ENCODE results near the gene SPEM1.
A peak's percentile ranks its signal among the peaks of the same experiment; 100 is the strongest.

The SPEM1 gene

DNA sequence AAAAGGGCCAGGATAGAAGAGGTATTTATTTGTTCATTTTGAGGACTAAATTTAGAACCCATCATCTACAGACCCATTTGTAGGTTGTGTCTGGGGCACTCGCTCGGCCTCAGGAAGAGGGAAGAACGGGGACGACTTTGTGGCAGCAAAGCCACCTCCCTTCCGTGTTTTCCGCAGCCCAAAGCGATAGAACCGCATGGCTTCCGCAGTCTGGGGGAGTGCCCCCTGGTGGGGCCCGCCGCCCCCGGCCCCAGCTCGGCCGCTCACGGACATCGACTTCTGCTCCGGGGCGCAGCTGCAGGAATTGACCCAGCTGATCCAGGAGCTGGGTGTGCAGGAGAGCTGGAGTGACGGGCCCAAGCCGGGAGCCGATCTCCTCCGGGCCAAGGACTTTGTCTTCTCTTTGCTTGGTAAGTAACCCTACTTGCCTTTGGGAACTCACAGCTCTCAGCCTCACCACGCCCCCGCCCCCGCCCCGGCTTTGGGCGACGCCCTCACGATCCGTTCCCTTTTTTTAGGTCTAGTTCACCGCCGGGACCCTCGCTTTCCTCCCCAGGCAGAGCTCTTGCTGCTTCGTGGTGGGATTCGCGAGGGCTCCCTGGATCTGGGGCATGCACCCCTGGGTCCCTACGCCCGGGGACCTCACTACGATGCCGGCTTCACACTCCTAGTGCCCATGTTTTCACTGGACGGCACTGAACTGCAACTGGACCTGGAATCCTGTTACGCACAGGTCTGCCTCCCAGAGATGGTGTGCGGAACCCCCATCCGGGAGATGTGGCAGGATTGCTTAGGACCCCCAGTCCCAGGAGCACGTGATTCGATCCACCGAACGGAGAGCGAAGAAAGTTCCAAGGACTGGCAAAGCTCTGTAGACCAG lies 15.8 kb downstream of the SPEM1 start:
- Histone ChIP-seq H3K27me3 (ENCODE audit: control insufficient read depth in 3 of 3, insufficient read depth in 3 of 3, low read depth in 1 of 3, low read length in 3 of 3) (peaks cover 29 to 45% (median 38%) of the 10 kb centered on the region in 3 experiments), H3K9ac (ENCODE audit: low read depth, low read length, poor library complexity) (no peak overlapping the region), H2BK120ac (ENCODE audit: low read depth, low read length) (no peak overlapping the region), H3K4me2 (ENCODE audit: insufficient read depth, low read length, poor library complexity, severe bottlenecking) (peak overlapping the region; percentile 95), H4K8ac (ENCODE audit: low read depth, low read length) (no peak overlapping the region), H2AK5ac (ENCODE audit: low read depth, low read length) (peak overlapping the region; percentile 14), H2BK12ac (ENCODE audit: low read length) (no peak overlapping the region), H2BK15ac (ENCODE audit: low read length) (peak overlapping the region; percentile 5), H3K4ac (ENCODE audit: low read length) (no peak overlapping the region), H2BK5ac (ENCODE audit: low read length) (no peak overlapping the region), H2AFZ (ENCODE audit: low read length) (peak overlapping the region; percentile 96), H4K91ac (ENCODE audit: low read depth, low read length, poor library complexity) (no peak overlapping the region), H3K9me3 (replicated peaks in 1 of 2; ENCODE audit: control insufficient read depth in 2 of 2, insufficient read depth in 1 of 2, low read depth in 1 of 2, low read length in 2 of 2) (peaks cover 0 to 4% of the 10 kb centered on the region in 2 donors), H3K36me3 (replicated peaks in 1 of 2; ENCODE audit: control insufficient read depth in 2 of 2, insufficient read depth in 2 of 2, low read length in 2 of 2) (no peaks in the 10 kb centered on the region), H3K4me1 (ENCODE audit: control insufficient read depth in 2 of 2, insufficient read depth in 1 of 2, low read depth in 1 of 2, low read length in 2 of 2) (peaks cover 23 to 24% of the 10 kb centered on the region in 2 donors), H3K14ac (ENCODE audit: low read length) (peak overlapping the region; percentile 3), H3K23ac (ENCODE audit: low read depth, low read length, poor library complexity) (no peak overlapping the region), H3K27ac (replicated peaks; ENCODE audit: low read length) (no peak overlapping the region), H3K79me1 (ENCODE audit: low read depth, low read length) (no peaks in the 10 kb centered on the region), H3K4me3 (ENCODE audit: low read length in 2 of 2) (peak overlapping the region; percentile 45 to 59), H3K18ac (ENCODE audit: low read length) (peak overlapping the region; percentile 38)
- DNase-seq (ENCODE audit: low spot score), result peak; percentile 31
- no CpG with 5 or more reads among the region's 49 CpGs for WGBS, 2 donors (ENCODE audit: extremely low coverage in 2 of 2, insufficient read length in 2 of 2, insufficient replicate concordance in 1 of 2)

DNA sequence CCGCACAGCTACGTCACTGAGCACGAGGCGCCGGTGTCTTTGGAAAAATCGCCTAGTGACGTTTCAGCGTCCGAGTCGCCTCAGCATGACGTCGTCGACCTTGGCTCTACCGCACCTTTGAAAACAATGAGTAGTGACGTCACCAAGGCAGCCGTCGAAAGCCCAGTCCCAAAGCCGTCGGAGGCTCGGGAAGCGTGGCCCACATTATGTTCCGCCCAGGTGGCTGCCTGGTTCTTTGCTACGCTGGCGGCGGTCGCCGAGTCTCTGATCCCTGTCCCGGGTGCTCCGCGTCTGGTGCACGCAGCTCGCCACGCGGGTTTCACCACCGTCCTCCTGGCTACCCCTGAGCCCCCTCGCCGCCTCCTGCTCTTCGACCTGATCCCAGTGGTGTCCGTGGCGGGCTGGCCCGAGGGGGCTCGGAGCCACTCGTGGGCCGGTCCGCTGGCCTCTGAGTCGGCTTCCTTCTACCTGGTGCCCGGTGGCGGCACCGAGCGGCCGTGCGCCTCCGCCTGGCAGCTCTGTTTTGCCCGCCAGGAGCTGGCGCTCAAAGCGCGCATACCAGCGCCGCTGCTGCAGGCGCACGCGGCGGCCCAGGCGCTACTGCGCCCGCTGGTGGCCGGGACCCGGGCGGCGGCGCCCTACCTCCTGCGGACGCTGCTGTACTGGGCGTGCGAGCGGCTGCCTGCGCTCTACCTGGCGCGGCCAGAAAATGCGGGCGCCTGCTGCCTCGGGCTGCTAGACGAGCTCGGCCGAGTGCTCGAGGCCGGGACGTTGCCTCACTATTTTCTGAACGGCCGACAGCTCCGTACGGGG lies 16.6 kb downstream of the SPEM1 start:
- no CpG with 5 or more reads among the region's 92 CpGs for WGBS, 2 donors (ENCODE audit: extremely low coverage in 2 of 2, insufficient read length in 2 of 2, insufficient replicate concordance in 1 of 2)
- Histone ChIP-seq H3K27ac (replicated peaks; ENCODE audit: low read length) (no peak overlapping the region), H3K23ac (ENCODE audit: low read depth, low read length, poor library complexity) (peak overlapping the region; percentile 27), H3K36me3 (replicated peaks in 1 of 2; ENCODE audit: control insufficient read depth in 2 of 2, insufficient read depth in 2 of 2, low read length in 2 of 2) (no peaks in the 10 kb centered on the region), H2BK120ac (ENCODE audit: low read depth, low read length) (no peak overlapping the region), H3K4me2 (ENCODE audit: insufficient read depth, low read length, poor library complexity, severe bottlenecking) (peak overlapping the region; percentile 93), H3K9ac (ENCODE audit: low read depth, low read length, poor library complexity) (peak overlapping the region; percentile 80), H3K4me3 (ENCODE audit: low read length in 2 of 2) (peak overlapping the region; percentile 45 to 72), H4K8ac (ENCODE audit: low read depth, low read length) (no peak overlapping the region), H2AFZ (ENCODE audit: low read length) (peak overlapping the region; percentile 96), H3K9me3 (replicated peaks in 1 of 2; ENCODE audit: control insufficient read depth in 2 of 2, insufficient read depth in 1 of 2, low read depth in 1 of 2, low read length in 2 of 2) (peaks cover 0 to 4% of the 10 kb centered on the region in 2 donors), H2AK5ac (ENCODE audit: low read depth, low read length) (peak overlapping the region; percentile 70), H4K91ac (ENCODE audit: low read depth, low read length, poor library complexity) (no peak overlapping the region), H2BK12ac (ENCODE audit: low read length) (no peak overlapping the region), H3K18ac (ENCODE audit: low read length) (peak overlapping the region; percentile 94), H3K27me3 (ENCODE audit: control insufficient read depth in 3 of 3, insufficient read depth in 3 of 3, low read depth in 1 of 3, low read length in 3 of 3) (peaks cover 29 to 45% (median 38%) of the 10 kb centered on the region in 3 experiments), H3K4me1 (ENCODE audit: control insufficient read depth in 2 of 2, insufficient read depth in 1 of 2, low read depth in 1 of 2, low read length in 2 of 2) (peaks cover 25 to 29% of the 10 kb centered on the region in 2 donors), H2BK5ac (ENCODE audit: low read length) (no peak overlapping the region), H3K4ac (ENCODE audit: low read length) (no peak overlapping the region), H3K14ac (ENCODE audit: low read length) (no peak overlapping the region), H2BK15ac (ENCODE audit: low read length) (peak overlapping the region; percentile 95), H3K79me1 (ENCODE audit: low read depth, low read length) (no peaks in the 10 kb centered on the region)
- peak; percentile 83 for DNase-seq (ENCODE audit: low spot score)

DNA sequence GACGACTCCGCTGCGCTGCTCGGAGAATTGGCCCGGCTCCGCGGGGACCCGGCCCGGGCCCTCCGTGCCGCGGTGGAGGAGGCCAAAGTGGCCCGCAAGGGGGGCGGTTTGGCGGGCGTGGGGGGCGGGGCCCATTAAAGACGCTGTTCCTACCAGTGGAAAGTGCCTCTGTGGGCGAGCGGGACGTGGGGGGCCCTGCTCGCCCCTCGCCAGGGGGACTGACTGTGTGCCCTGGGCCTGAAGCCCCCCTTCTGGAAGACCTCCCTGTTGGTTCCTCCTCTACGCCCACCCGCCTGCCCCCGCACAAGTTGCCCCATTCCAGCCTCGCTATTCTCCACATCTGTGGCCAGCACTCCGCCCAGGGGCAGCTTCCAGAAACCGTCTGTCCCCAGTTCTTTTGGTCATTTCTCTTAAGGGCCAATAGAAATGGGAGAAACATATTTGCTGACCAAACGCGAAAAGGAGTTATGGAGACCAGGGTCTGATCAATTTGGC lies 17.3 kb downstream of the SPEM1 start:
- Histone ChIP-seq H3K14ac (ENCODE audit: low read length) (peak overlapping the region; percentile 21), H2BK120ac (ENCODE audit: low read depth, low read length) (no peak overlapping the region), H2AK5ac (ENCODE audit: low read depth, low read length) (no peak overlapping the region), H3K4me1 (ENCODE audit: control insufficient read depth in 2 of 2, insufficient read depth in 1 of 2, low read depth in 1 of 2, low read length in 2 of 2) (peaks cover 25 to 29% of the 10 kb centered on the region in 2 donors), H4K91ac (ENCODE audit: low read depth, low read length, poor library complexity) (no peak overlapping the region), H2AFZ (ENCODE audit: low read length) (peak overlapping the region; percentile 96), H3K4me3 (ENCODE audit: low read length in 2 of 2) (peak overlapping the region; percentile 45 to 72), H3K4ac (ENCODE audit: low read length) (no peak overlapping the region), H2BK12ac (ENCODE audit: low read length) (no peak overlapping the region), H3K79me1 (ENCODE audit: low read depth, low read length) (no peaks in the 10 kb centered on the region), H2BK5ac (ENCODE audit: low read length) (peak overlapping the region; percentile 39), H3K4me2 (ENCODE audit: insufficient read depth, low read length, poor library complexity, severe bottlenecking) (peak overlapping the region; percentile 93), H3K36me3 (replicated peaks in 1 of 2; ENCODE audit: control insufficient read depth in 2 of 2, insufficient read depth in 2 of 2, low read length in 2 of 2) (no peaks in the 10 kb centered on the region), H3K9ac (ENCODE audit: low read depth, low read length, poor library complexity) (peak overlapping the region; percentile 80), H3K18ac (ENCODE audit: low read length) (peak overlapping the region; percentile 95), H4K8ac (ENCODE audit: low read depth, low read length) (no peak overlapping the region), H3K9me3 (replicated peaks in 1 of 2; ENCODE audit: control insufficient read depth in 2 of 2, insufficient read depth in 1 of 2, low read depth in 1 of 2, low read length in 2 of 2) (peaks cover 0 to 4% of the 10 kb centered on the region in 2 donors), H2BK15ac (ENCODE audit: low read length) (peak overlapping the region; percentile 95), H3K27me3 (ENCODE audit: control insufficient read depth in 3 of 3, insufficient read depth in 3 of 3, low read depth in 1 of 3, low read length in 3 of 3) (peaks cover 29 to 45% (median 38%) of the 10 kb centered on the region in 3 experiments), H3K23ac (ENCODE audit: low read depth, low read length, poor library complexity) (peak overlapping the region; percentile 27), H3K27ac (replicated peaks; ENCODE audit: low read length) (no peak overlapping the region)
- no peak for DNase-seq (ENCODE audit: low spot score)
- no CpG with 5 or more reads among the region's 31 CpGs for WGBS, 2 donors (ENCODE audit: extremely low coverage in 2 of 2, insufficient read length in 2 of 2, insufficient replicate concordance in 1 of 2)

Data from neuronal stem cell (in vitro differentiated cells).